Loucy (cell line): Measurements from ENCODE around the gene BACH1.

ENCODE experiments used
- EZH2phosphoT487 ChIP-seq: fragments of 200-600 bp; IDR thresholded peaks from 2 replicates; pipeline ENCODE4 v1.6.1; 2018; ENCODE audit warnings: antibody characterized with exemption, mild to moderate bottlenecking, moderate library complexity, borderline replicate concordance
- TF ChIP-seq, protein P1 (sequence below): fragments of 200-600 bp; sonication (generic); conservative IDR thresholded peaks from 2 replicates; pipeline ENCODE4 v1.5.1; 2014; ENCODE audit warnings: mild to moderate bottlenecking, antibody characterized with exemption, low read length

DNA sequence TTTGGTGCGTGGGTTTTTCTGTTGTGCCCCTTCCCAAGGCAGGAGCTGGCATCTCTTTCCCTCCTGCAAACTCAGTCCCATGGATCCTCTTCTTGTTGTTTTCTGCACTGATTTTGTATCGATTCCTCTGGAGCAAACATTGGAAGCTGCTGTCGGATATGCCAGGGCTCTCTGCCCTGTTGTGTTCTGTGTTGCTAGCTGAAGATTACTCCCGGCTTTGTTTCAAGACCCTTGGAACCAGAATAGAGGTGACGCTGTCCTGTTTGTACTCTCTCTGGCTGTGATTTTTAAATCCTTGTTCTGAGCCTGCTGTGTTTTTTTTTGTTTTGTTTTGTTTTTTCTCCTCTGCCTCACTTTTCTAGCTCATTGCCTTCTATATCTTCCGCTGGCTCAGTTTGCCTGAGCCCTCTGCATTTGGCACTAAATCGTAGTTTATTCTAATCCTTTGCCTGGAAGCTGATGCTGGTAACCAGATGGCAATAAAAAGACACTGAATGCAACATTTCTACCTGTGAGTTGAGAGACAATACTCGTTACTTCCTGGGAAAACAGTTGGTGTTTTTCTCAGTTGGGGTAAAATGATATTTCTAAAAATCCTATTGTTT, 67.0 kb downstream of the BACH1 start:
- TF ChIP-seq, protein P1, sequence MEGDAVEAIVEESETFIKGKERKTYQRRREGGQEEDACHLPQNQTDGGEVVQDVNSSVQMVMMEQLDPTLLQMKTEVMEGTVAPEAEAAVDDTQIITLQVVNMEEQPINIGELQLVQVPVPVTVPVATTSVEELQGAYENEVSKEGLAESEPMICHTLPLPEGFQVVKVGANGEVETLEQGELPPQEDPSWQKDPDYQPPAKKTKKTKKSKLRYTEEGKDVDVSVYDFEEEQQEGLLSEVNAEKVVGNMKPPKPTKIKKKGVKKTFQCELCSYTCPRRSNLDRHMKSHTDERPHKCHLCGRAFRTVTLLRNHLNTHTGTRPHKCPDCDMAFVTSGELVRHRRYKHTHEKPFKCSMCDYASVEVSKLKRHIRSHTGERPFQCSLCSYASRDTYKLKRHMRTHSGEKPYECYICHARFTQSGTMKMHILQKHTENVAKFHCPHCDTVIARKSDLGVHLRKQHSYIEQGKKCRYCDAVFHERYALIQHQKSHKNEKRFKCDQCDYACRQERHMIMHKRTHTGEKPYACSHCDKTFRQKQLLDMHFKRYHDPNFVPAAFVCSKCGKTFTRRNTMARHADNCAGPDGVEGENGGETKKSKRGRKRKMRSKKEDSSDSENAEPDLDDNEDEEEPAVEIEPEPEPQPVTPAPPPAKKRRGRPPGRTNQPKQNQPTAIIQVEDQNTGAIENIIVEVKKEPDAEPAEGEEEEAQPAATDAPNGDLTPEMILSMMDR = no peak
- no peak for TF ChIP-seq EZH2phosphoT487
